K562 (cell line): ENCODE measurements around the gene CREG1. TPM values are rescaled to one million over a fixed set of nuclear protein-coding genes. Genes with fewer than 3 reads are reported as not detected.

ENCODE experiments used
- BDP1 ChIP-seq: IDR thresholded peaks from 3 replicates; pipeline ENCODE4 v1.6.1; 2011; ENCODE audit not compliant: insufficient read length, insufficient read depth
- CBX1 ChIP-seq: sonication (generic); IDR thresholded peaks from 2 replicates; pipeline ENCODE4 v1.6.1; 2016; ENCODE audit warnings: antibody characterized with exemption, low read depth, mild to moderate bottlenecking
- FOXM1 ChIP-seq, 2 experiments: fragments of 450-650 bp in 1 of 2; sonication (generic) in 1 of 2; formaldehyde crosslinking in 1 of 2; IDR thresholded peaks; 2 replicates each; pipeline versions ENCODE4 v1.6.1 to v1.9.0; 2017 to 2022; ENCODE audit warnings: low read depth in 2 of 2, mild to moderate bottlenecking in 2 of 2, missing genetic modification reagents in 1 of 2, moderate library complexity in 1 of 2
- FUS ChIP-seq: fragments of 200-400 bp; formaldehyde crosslinking; optimal IDR thresholded peaks from 2 replicates; pipeline ENCODE3; 2017; ENCODE audit warnings: low read depth, low read length
- GTF2F1 ChIP-seq: IDR thresholded peaks from 2 replicates; pipeline ENCODE4 v1.6.1; 2011; ENCODE audit warnings: low read depth, low read length, improper control_type of control experiment
- ILF3 ChIP-seq: fragments of 450-650 bp; IDR thresholded peaks from 2 replicates; pipeline ENCODE4 v1.6.1; 2018; ENCODE audit warnings: antibody characterized with exemption, mild to moderate bottlenecking, moderate library complexity, borderline replicate concordance
- MYC ChIP-seq, 2 experiments: fragments of 250-450 bp in 1 of 2; sonication (Bioruptor Pico) in 1 of 2; IDR thresholded peaks; 2 replicates each; pipeline versions ENCODE4 v1.5.1 to v1.6.1; 2012 to 2021; ENCODE audit warnings: low read depth in 2 of 2, borderline replicate concordance in 1 of 2, improper control_type of control experiment in 1 of 2, low read length in 1 of 2, mild to moderate bottlenecking in 1 of 2, moderate library complexity in 1 of 2
- PHTF2 ChIP-seq: fragments of 250-450 bp; sonication (Bioruptor Pico); IDR thresholded peaks from 2 replicates; pipeline ENCODE4 v1.5.0; 2021; ENCODE audit warnings: mild to moderate bottlenecking
- POLR2H ChIP-seq: IDR thresholded peaks from 2 replicates; pipeline ENCODE4 v1.6.1; 2016; ENCODE audit warnings: missing genetic modification characterization, low read depth, mild to moderate bottlenecking, control low read depth, missing compliant biosample characterization, moderate library complexity
- RB1 ChIP-seq: fragments of 450-650 bp; IDR thresholded peaks from 2 replicates; pipeline ENCODE4 v1.6.1; 2017; ENCODE audit warnings: low read depth, mild to moderate bottlenecking
- SETDB1 ChIP-seq: IDR thresholded peaks from one replicate; pipeline ENCODE4 v1.6.1; 2012; ENCODE audit warnings: low read length, control low read depth, inconsistent platforms
- SP2 ChIP-seq: IDR thresholded peaks from 2 replicates; pipeline ENCODE4 v1.6.1; 2011; ENCODE audit warnings: mild to moderate bottlenecking, low read depth, low read length, moderate library complexity; ENCODE audit not compliant: poor library complexity, severe bottlenecking; ENCODE audit errors: extremely low read depth
- SRSF9 ChIP-seq: fragments of 200-400 bp; formaldehyde crosslinking; IDR thresholded peaks from 2 replicates; pipeline ENCODE4 v1.6.1; 2017; ENCODE audit warnings: low read depth, low read length, borderline replicate concordance
- TFAM ChIP-seq: fragments of 250-450 bp; sonication (Bioruptor Pico); conservative IDR thresholded peaks from 2 replicates; pipeline ENCODE4 v1.5.0; 2021; ENCODE audit warnings: mild to moderate bottlenecking, moderate library complexity
- TGIF2 ChIP-seq: sonication (generic); formaldehyde crosslinking; IDR thresholded peaks from 2 replicates; pipeline ENCODE4 v1.8.1; 2022; ENCODE audit warnings: mild to moderate bottlenecking, missing genetic modification reagents, moderate library complexity
- ZBTB17 ChIP-seq: fragments of 450-650 bp; formaldehyde crosslinking; IDR thresholded peaks from 2 replicates; pipeline ENCODE4 v1.4.0; 2020; ENCODE audit warnings: mild to moderate bottlenecking
- ZBTB8A ChIP-seq: fragments of 450-650 bp; IDR thresholded peaks from 2 replicates; pipeline ENCODE4 v1.6.1; 2018; ENCODE audit warnings: mild to moderate bottlenecking, moderate library complexity; ENCODE audit not compliant: partially characterized antibody
- ZFX ChIP-seq: sonication (generic); formaldehyde crosslinking; IDR thresholded peaks from 2 replicates; pipeline ENCODE4 v1.8.0; 2022; ENCODE audit warnings: mild to moderate bottlenecking, missing genetic modification reagents, moderate library complexity
- polyA plus RNA-seq, 8 experiments: library from polyadenylated mRNA; depleted of rRNA in 4 of 8; stranded (reverse) in 5 of 8; unstranded in 3 of 8; fragments of >200 nt; fragmentation: Nextera tagmentation in 2 of 8; fragmentation: Illumina TruSeq in 1 of 8; extraction: Ambion mirVana in 2 of 8; extraction: Trizol in 1 of 8; gene quantifications; 2 replicates each; pipeline versions ENCODE4 v1.2.1 to v1.2.3, GENCODE V29; 2011 to 2014; ENCODE audit warnings: inconsistent platforms in 1 of 8, missing spikeins in 1 of 8
- total RNA-seq, 7 experiments: library from RNA; depleted of rRNA in 6 of 7; stranded (reverse); fragments of >200 nt in 6 of 7; fragmentation: Illumina TruSeq in 2 of 7; extraction: Trizol in 2 of 7; gene quantifications; 2 replicates each; pipeline versions ENCODE4 v1.2.1 to v1.2.3, GENCODE V29; 2011 to 2021; ENCODE audit warnings: low replicate concordance in 1 of 7
- TF ChIP-seq, protein P1 (sequence below): fragments of 200-800 bp; sonication (Bioruptor generic); IDR thresholded peaks from 2 replicates; pipeline ENCODE4 v1.6.1; 2017; ENCODE audit warnings: missing genetic modification characterization, missing compliant biosample characterization
- TF ChIP-seq, protein P2 (sequence below): fragments of 450-650 bp; IDR thresholded peaks from 2 replicates; pipeline ENCODE4 v1.6.1; 2017; ENCODE audit warnings: antibody characterized with exemption, mild to moderate bottlenecking
- TF ChIP-seq, protein P3 (sequence below): sonication (generic); IDR thresholded peaks from 2 replicates; pipeline ENCODE4 v1.6.1; 2016

The CREG1 gene
- total and polyA plus RNA-seq, 9 of the 15 experiments (the other 6 are each of a cell fraction or from before 2014, with no cell fraction given) = 45.7 to 272 (median 161) TPM

DNA sequence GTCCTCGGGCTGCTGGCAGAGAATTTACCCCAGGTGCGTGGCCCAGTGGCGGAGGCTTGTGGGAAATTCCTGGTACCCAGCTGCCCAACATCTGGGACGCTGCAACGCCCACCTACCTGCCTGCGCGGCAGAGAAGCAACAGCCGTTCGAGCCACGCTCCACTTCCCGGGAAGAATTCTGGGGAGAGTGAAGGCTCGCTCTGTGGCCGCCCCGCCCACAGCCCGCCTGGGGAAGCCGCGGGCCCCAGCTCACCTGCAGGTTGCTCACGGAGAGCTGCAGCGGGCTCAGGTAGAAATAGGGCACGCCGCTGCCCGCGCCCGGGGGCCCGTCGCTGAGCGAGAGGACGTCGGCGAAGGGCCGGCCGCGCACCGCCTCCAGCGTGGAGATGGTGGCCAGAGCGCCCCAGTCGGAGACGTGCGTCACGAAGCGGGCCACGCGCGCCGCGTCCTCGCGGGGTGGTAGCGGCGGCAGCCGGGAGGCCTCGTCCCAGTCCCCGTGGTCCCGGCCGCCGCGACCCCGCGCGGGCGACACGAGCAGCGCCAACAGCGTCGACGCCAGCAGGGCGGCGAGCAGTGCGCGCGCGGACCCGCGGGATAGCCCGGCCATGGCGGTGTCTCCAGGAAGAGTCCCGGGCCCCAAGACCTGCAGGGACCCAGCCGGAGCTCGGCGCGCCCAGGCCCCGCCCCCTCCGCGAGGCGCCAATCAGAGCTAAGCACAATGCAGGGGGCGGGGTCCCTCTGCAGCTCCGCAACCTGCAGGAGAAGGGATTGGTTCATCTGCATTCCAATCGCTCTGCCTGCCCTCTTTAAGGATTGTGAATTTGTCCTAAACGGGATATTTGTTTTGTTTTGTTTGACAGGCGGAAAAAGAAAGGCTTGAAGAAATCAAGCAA, at the start of gene CREG1 (continued):
- TF ChIP-seq ILF3 (peak; percentile 91; the same call in 1 of the 2 replicates), ZBTB17 (CRISPR knock-in tag) (peak; percentile 77), FUS (peak; percentile 35), GTF2F1 (peak; percentile 91), CBX1 (peak; percentile 84), SP2 (peak; percentile 22), POLR2H (tag) (peak; percentile 93), SRSF9 (no peak), MYC (IDR thresholded peaks at IDR 0.05; ENCODE audit: low read depth, low read length) (peak; percentile 83), MYC (CRISPR knock-in tag; IDR thresholded peaks at IDR 0.05; ENCODE audit: borderline replicate concordance, low read depth) (no peak), BDP1 (no peak), FOXM1 (IDR thresholded peaks at IDR 0.05; ENCODE audit: low read depth) (no peak), FOXM1 (CRISPR knock-in tag; IDR thresholded peaks at IDR 0.05; ENCODE audit: low read depth) (0 out of 2 replicates have a peak, but pooled peaks have one; percentile 41), RB1 (peak; percentile 96), SETDB1 (no peak), PHTF2 (CRISPR knock-in tag) (no peak), TFAM (CRISPR knock-in tag) (no peak), ZBTB8A (no peak), TGIF2 (CRISPR knock-in tag) (no peak), ZFX (CRISPR knock-in tag) (peak; percentile 89)
- TF ChIP-seq, protein P1, sequence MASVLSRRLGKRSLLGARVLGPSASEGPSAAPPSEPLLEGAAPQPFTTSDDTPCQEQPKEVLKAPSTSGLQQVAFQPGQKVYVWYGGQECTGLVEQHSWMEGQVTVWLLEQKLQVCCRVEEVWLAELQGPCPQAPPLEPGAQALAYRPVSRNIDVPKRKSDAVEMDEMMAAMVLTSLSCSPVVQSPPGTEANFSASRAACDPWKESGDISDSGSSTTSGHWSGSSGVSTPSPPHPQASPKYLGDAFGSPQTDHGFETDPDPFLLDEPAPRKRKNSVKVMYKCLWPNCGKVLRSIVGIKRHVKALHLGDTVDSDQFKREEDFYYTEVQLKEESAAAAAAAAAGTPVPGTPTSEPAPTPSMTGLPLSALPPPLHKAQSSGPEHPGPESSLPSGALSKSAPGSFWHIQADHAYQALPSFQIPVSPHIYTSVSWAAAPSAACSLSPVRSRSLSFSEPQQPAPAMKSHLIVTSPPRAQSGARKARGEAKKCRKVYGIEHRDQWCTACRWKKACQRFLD (CRISPR knock-in tag) = peak; percentile 22; the same call in 1 of the 2 replicates
- TF ChIP-seq, protein P2, sequence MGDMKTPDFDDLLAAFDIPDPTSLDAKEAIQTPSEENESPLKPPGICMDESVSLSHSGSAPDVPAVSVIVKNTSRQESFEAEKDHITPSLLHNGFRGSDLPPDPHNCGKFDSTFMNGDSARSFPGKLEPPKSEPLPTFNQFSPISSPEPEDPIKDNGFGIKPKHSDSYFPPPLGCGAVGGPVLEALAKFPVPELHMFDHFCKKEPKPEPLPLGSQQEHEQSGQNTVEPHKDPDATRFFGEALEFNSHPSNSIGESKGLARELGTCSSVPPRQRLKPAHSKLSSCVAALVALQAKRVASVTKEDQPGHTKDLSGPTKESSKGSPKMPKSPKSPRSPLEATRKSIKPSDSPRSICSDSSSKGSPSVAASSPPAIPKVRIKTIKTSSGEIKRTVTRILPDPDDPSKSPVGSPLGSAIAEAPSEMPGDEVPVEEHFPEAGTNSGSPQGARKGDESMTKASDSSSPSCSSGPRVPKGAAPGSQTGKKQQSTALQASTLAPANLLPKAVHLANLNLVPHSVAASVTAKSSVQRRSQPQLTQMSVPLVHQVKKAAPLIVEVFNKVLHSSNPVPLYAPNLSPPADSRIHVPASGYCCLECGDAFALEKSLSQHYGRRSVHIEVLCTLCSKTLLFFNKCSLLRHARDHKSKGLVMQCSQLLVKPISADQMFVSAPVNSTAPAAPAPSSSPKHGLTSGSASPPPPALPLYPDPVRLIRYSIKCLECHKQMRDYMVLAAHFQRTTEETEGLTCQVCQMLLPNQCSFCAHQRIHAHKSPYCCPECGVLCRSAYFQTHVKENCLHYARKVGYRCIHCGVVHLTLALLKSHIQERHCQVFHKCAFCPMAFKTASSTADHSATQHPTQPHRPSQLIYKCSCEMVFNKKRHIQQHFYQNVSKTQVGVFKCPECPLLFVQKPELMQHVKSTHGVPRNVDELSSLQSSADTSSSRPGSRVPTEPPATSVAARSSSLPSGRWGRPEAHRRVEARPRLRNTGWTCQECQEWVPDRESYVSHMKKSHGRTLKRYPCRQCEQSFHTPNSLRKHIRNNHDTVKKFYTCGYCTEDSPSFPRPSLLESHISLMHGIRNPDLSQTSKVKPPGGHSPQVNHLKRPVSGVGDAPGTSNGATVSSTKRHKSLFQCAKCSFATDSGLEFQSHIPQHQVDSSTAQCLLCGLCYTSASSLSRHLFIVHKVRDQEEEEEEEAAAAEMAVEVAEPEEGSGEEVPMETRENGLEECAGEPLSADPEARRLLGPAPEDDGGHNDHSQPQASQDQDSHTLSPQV = peak; percentile 91
- TF ChIP-seq, protein P3, sequence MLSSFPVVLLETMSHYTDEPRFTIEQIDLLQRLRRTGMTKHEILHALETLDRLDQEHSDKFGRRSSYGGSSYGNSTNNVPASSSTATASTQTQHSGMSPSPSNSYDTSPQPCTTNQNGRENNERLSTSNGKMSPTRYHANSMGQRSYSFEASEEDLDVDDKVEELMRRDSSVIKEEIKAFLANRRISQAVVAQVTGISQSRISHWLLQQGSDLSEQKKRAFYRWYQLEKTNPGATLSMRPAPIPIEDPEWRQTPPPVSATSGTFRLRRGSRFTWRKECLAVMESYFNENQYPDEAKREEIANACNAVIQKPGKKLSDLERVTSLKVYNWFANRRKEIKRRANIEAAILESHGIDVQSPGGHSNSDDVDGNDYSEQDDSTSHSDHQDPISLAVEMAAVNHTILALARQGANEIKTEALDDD = no peak
